Measurements from ENCODE around the gene EFCAB10.

EFCAB10 gene

DNA sequence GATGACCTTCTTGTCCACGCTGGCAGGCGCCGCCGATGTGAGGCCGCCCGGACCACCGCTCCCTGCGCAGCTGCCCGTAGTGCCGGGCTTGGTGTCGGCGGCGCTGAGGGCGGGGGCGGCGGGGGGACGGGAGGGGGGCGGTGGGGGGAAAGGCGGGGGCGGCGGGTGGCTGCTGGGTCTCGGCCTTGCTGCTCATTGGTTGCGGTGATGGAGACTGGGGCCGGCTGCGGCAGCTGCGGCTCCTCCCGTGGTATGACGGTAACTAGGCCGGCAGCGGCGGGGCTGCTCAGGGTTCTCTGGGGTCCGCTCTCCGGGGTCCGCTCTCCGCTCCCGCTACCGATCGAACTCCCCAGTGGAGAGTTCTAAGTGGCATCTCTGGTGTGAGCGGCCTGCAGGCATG, 1.8 kb upstream of the EFCAB10 start:
- in situ Hi-C loops (cut with HindIII; ENCODE audit: low pct_ligation_motif_present, low sequenced_read_pairs): no loop called here
- H3K4me3 ChIP-seq (ENCODE audit: low read depth, low read length): no peak overlapping the region
- no peak for TF ChIP-seq CTCF (IDR thresholded peaks at IDR 0.05; ENCODE audit: low read depth, low read length, missing control alignments)
- no peaks in the 10 kb centered on the region for H3K36me3 ChIP-seq (replicated peaks)
- no peaks in the 10 kb centered on the region for H3K27me3 ChIP-seq (replicated peaks)
- no peak for DNase-seq
- H3K27ac ChIP-seq: no peak overlapping the region

DNA sequence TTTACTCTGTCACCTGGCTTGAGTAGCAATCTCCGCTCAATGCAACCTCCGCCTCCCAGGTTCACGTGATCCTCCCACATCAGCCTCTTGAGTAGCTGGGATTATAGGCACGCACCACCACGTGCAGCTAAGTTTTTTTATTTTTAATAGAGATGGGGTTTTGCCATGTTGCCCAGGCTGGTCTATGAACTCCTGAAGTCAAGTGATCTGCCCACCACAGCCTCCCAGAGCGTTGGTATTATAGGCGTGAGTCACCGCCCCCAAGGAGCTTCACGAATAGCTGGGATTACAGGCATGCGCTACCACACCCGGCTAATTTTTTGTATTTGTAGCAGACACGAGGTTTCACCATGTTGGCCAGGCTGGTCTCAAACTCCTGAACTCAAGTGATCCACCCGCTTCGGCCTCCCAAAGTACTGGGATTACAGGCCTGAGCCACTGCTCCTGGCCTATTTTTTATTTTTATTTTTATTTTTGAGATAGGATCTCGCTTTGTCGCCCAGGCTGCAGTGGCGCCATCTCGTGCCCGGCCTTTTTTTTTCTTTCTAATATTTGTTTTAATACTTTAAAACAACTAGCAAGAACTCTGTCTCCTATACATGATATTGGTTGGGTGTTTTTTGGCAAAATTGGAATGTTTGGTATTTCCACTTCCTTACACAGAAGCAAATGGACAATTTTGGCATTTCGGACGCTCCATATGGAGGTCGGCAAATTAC, 1.1 kb downstream of the EFCAB10 start:
- TF ChIP-seq CTCF (IDR thresholded peaks at IDR 0.05; ENCODE audit: low read depth, low read length, missing control alignments): peak; percentile 48
- H3K27ac ChIP-seq: no peak overlapping the region
- no peaks in the 10 kb centered on the region for H3K27me3 ChIP-seq (replicated peaks)
- H3K4me3 ChIP-seq (ENCODE audit: low read depth, low read length): no peak overlapping the region
- no peak for DNase-seq
- H3K36me3 ChIP-seq (replicated peaks): no peaks in the 10 kb centered on the region
- in situ Hi-C loops (cut with HindIII; ENCODE audit: low pct_ligation_motif_present, low sequenced_read_pairs): no loop called here

DNA sequence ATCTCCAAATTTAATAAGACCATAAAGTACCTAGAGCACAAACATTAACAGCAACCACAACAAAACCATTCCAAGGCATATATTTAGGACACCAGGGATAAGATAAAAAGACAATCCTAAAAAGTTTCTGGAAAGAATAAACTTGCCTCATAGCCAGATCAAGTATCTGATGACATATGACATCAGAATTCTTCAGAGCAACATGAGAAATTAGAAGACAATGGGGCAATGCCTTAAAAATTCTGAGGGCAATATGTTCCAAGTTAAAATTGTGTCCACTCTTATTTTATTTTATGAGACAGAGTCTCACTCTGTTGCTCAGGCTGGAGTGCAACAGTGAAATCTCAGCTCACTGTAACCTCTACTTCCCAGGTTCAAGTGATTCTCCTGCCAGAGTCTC, 2.8 kb downstream of the EFCAB10 start:
- H3K27ac ChIP-seq: no peak overlapping the region
- no peak overlapping the region for H3K4me3 ChIP-seq (ENCODE audit: low read depth, low read length)
- DNase-seq: no peak
- H3K36me3 ChIP-seq (replicated peaks): no peaks in the 10 kb centered on the region
- TF ChIP-seq CTCF (IDR thresholded peaks at IDR 0.05; ENCODE audit: low read depth, low read length, missing control alignments): no peak
- in situ Hi-C loops (cut with HindIII; ENCODE audit: low pct_ligation_motif_present, low sequenced_read_pairs): no loop called here
- no peaks in the 10 kb centered on the region for H3K27me3 ChIP-seq (replicated peaks)

GRCh38 chr7:105577251-105577650, 4.0 kb downstream of the EFCAB10 start:
- no peak for DNase-seq
- in situ Hi-C loops (cut with HindIII; ENCODE audit: low pct_ligation_motif_present, low sequenced_read_pairs): no loop called here
- no peak for TF ChIP-seq CTCF (IDR thresholded peaks at IDR 0.05; ENCODE audit: low read depth, low read length, missing control alignments)

GRCh38 chr7:105571891-105572290, 9.4 kb downstream of the EFCAB10 start:
- TF ChIP-seq CTCF (IDR thresholded peaks at IDR 0.05; ENCODE audit: low read depth, low read length, missing control alignments): no peak
- peaks cover 13% of the 10 kb centered on the region for H3K36me3 ChIP-seq (replicated peaks)

More at GRCh38 chr7:105577251-105577650, 4.0 kb downstream of the EFCAB10 start:
- no peak overlapping the region for H3K4me3 ChIP-seq (ENCODE audit: low read depth, low read length)
- no peak overlapping the region for H3K27ac ChIP-seq
- H3K27me3 ChIP-seq (replicated peaks): no peaks in the 10 kb centered on the region
- H3K36me3 ChIP-seq (replicated peaks): peaks cover 2% of the 10 kb centered on the region

DNA sequence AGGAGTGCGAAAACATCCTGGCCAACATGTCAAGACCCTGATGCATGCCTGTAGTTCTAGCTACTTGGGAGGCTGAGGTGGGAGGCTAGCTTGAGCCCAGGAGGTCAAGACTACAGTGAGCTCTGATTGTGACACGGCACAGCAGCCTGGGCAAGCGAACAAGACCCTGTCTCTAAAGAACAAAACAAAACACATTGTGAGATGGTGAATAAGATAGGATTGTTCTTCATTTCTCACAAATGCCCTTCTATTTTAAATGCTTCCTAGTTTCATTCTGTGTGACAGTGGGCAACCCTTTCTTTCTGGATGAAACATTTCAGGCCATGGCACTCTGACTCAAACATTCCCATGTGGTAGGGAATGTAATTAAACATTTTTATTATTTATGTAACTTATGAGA, 13.5 kb downstream of the EFCAB10 start:
- in situ Hi-C loops (cut with HindIII; ENCODE audit: low pct_ligation_motif_present, low sequenced_read_pairs): no loop called here
- H3K27ac ChIP-seq: no peak overlapping the region
- no peaks in the 10 kb centered on the region for H3K27me3 ChIP-seq (replicated peaks)
- TF ChIP-seq CTCF (IDR thresholded peaks at IDR 0.05; ENCODE audit: low read depth, low read length, missing control alignments): no peak
- peaks cover 44% of the 10 kb centered on the region for H3K36me3 ChIP-seq (replicated peaks)
- no peak for DNase-seq
- no peak overlapping the region for H3K4me3 ChIP-seq (ENCODE audit: low read depth, low read length)

More at GRCh38 chr7:105571891-105572290, 9.4 kb downstream of the EFCAB10 start:
- no peak for DNase-seq
- H3K4me3 ChIP-seq (ENCODE audit: low read depth, low read length): no peak overlapping the region
- no peak overlapping the region for H3K27ac ChIP-seq
- H3K27me3 ChIP-seq (replicated peaks): no peaks in the 10 kb centered on the region
- in situ Hi-C loops (cut with HindIII; ENCODE audit: low pct_ligation_motif_present, low sequenced_read_pairs): no loop called here

Measured in brain microvascular endothelial cell (primary cell).